Measurements from ENCODE around the gene ST8SIA6.

GRCh38 chr10:17425584-17426262 lies 28.7 kb downstream of the ST8SIA6 start:
- no peak for TF ChIP-seq CTCF (IDR thresholded peaks at IDR 0.05)
- TF ChIP-seq POLR2A (IDR thresholded peaks at IDR 0.05), result no peak
